OCI-LY3 (cell line): Measurements from ENCODE around the gene DST.
A peak's percentile ranks its signal among the peaks of the same experiment; 100 is the strongest.

Experiments
- H2AFZ ChIP-seq: fragments of 200-600, 300-600 bp; shearing (Covaris generic); 2 replicates; pipeline ENCODE4 v1.6.0; 2014; ENCODE audit warnings: antibody characterized with exemption, low read depth, low read length
- H3K27ac ChIP-seq: fragments of 200-600, 300-600 bp; sonication (generic); 2 replicates; pipeline ENCODE4 v1.5.1; 2014; ENCODE audit warnings: mild to moderate bottlenecking, low read length, moderate library complexity, mixed read lengths
- H3K27me3 ChIP-seq: fragments of 200-600, 300-600 bp; sonication (generic); 2 replicates; pipeline ENCODE4 v1.6.1; 2014; ENCODE audit warnings: low read depth, low read length, mixed read lengths
- H3K36me3 ChIP-seq: fragments of 200-600, 300-600 bp; sonication (generic); replicated peaks from 2 replicates; pipeline ENCODE3; 2014; ENCODE audit warnings: low read depth, low read length, mixed read lengths
- H3K4me1 ChIP-seq: fragments of 300-600, 200-600 bp; sonication (generic); 2 replicates; pipeline ENCODE4 v1.6.1; 2014; ENCODE audit warnings: low read length, mixed read lengths
- H3K4me2 ChIP-seq: fragments of 200-600, 300-600 bp; sonication (generic); 2 replicates; pipeline ENCODE4 v1.6.1; 2014; ENCODE audit warnings: low read length, mixed read lengths
- H3K4me3 ChIP-seq: fragments of 300-600, 200-600 bp; sonication (generic); 2 replicates; pipeline ENCODE4 v1.5.1; 2014; ENCODE audit warnings: antibody characterized with exemption, mild to moderate bottlenecking, low read length, moderate library complexity
- H3K79me2 ChIP-seq: fragments of 300-600, 200-600 bp; shearing (Covaris generic); 2 replicates; pipeline ENCODE4 v1.6.1; 2014; ENCODE audit warnings: mild to moderate bottlenecking, low read length, mixed read lengths
- H3K9ac ChIP-seq: fragments of 300-600, 200-600 bp; shearing (Covaris generic); 2 replicates; pipeline ENCODE4 v1.6.0; 2014; ENCODE audit warnings: mild to moderate bottlenecking, low read length, moderate library complexity
- H3K9me3 ChIP-seq: fragments of 200-600, 300-600 bp; shearing (Covaris generic); 2 replicates; pipeline ENCODE4 v1.6.1; 2014; ENCODE audit warnings: low read length, mixed read lengths; ENCODE audit not compliant: insufficient read depth
- H4K20me1 ChIP-seq: fragments of 200-600, 300-600 bp; sonication (generic); 2 replicates; pipeline ENCODE4 v1.6.1; 2016; ENCODE audit warnings: low read length, mixed read lengths; ENCODE audit not compliant: insufficient read depth
- CTCF ChIP-seq: fragments of 200-600, 300-600 bp; sonication (generic); IDR thresholded peaks from 2 replicates; pipeline ENCODE4 v1.5.1; 2014; ENCODE audit warnings: antibody characterized with exemption, low read length, low read depth
- EZH2phosphoT487 ChIP-seq: fragments of 200-600 bp; shearing (Covaris generic); IDR thresholded peaks from 2 replicates; pipeline ENCODE4 v1.6.1; 2018; ENCODE audit warnings: antibody characterized with exemption, mixed run types, low read depth

The DST gene

GRCh38 chr6:56593801-56594318, 48.8 kb downstream of the DST start:
- Histone ChIP-seq H3K27me3 (no peaks in the 10 kb centered on the region), H4K20me1 (no peaks in the 10 kb centered on the region), H3K27ac (peak overlapping the region; percentile 91), H3K4me3 (peak overlapping the region; percentile 75), H2AFZ (0 out of 2 replicates have a peak overlapping the region, but pooled peaks have one; percentile 44), H3K79me2 (no peaks in the 10 kb centered on the region), H3K36me3 (no peaks in the 10 kb centered on the region), H3K4me1 (peaks cover 38% of the 10 kb centered on the region), H3K9me3 (no peaks in the 10 kb centered on the region), H3K4me2 (peak overlapping the region; percentile 88), H3K9ac (peak overlapping the region; percentile 73)
- TF ChIP-seq EZH2phosphoT487 (0 out of 2 replicates have a peak, but pooled peaks have one; percentile 55), CTCF (no peak; the same call in 1 of the 2 replicates)

DNA sequence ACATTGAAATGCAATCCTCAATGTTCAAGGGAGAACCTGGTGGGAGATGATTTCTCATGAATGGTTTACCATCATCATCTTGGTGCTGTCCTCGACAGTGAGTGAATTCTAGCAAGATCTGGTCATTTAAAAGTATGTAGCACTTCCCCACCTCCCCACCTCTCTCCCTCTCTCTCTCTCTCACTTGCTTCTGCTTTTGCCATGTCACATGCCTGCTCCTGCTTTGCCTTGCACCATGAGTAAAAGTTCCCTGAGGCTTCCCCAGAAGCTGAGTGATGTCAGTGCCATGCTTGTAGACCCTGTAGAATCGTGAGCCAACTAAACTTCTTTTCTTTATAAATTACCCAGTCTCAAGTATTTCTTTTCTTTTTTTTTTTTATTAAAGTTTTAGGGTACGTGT, 60.5 kb downstream of the DST start:
- Histone ChIP-seq H3K4me2 (no peak overlapping the region), H3K79me2 (no peaks in the 10 kb centered on the region), H3K27me3 (no peaks in the 10 kb centered on the region), H3K36me3 (no peaks in the 10 kb centered on the region), H4K20me1 (no peaks in the 10 kb centered on the region), H3K9ac (no peak overlapping the region), H3K4me1 (no peaks in the 10 kb centered on the region), H3K27ac (no peak overlapping the region), H2AFZ (no peak overlapping the region), H3K9me3 (no peaks in the 10 kb centered on the region), H3K4me3 (no peak overlapping the region)
- no peak for TF ChIP-seq CTCF
- TF ChIP-seq EZH2phosphoT487: no peak

DNA sequence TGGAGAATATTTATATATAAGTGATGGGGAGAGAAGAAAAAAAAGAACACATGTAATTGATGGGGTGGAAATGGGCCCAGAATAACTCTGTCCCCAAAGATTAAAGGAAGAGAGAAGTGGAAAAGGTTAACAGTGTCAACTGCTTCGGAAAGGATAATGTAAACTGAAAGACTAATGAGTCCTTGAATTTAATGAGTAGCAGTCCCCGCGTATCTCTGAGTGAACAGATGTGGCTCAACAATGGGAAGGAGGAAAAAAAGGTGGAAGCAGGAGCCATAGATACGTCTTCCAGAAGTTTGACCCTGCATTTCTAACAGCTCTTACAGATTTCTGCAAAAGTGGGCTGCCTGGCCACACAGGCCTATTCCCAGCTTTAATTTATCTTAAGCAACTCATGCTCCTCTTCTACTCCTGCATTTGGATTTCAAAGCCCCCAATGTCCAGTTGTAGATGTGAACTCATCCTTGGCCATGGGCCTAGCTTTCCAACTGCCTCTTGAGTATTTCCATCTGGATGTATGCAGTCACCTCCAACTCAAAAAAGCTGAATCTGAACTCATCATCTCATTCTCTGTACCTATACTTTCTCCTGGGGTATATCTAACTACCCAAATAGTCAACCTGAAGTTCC, 61.3 kb downstream of the DST start:
- Histone ChIP-seq H3K36me3 (no peaks in the 10 kb centered on the region), H3K9ac (no peak overlapping the region), H3K4me2 (no peak overlapping the region), H4K20me1 (no peaks in the 10 kb centered on the region), H3K27ac (no peak overlapping the region), H3K27me3 (no peaks in the 10 kb centered on the region), H2AFZ (no peak overlapping the region), H3K4me1 (no peaks in the 10 kb centered on the region), H3K9me3 (no peaks in the 10 kb centered on the region), H3K79me2 (no peaks in the 10 kb centered on the region), H3K4me3 (no peak overlapping the region)
- TF ChIP-seq CTCF (no peak), EZH2phosphoT487 (no peak)

GRCh38 chr6:56580271-56580670, 62.4 kb downstream of the DST start:
- no peaks in the 10 kb centered on the region for H3K9me3 ChIP-seq
- no peak overlapping the region for H3K4me3 ChIP-seq
- H4K20me1 ChIP-seq: no peaks in the 10 kb centered on the region
- no peaks in the 10 kb centered on the region for H3K27me3 ChIP-seq
- no peak overlapping the region for H2AFZ ChIP-seq
- H3K9ac ChIP-seq: no peak overlapping the region
- no peak overlapping the region for H3K4me2 ChIP-seq
- H3K27ac ChIP-seq: no peak overlapping the region
- no peaks in the 10 kb centered on the region for H3K4me1 ChIP-seq
- TF ChIP-seq CTCF (no peak), EZH2phosphoT487 (no peak)
- H3K36me3 ChIP-seq: no peaks in the 10 kb centered on the region
- H3K79me2 ChIP-seq: no peaks in the 10 kb centered on the region
